GM12872 (cell line): ENCODE results near the gene MCUB.

Experiments used
- CTCF ChIP-seq: IDR thresholded peaks from 3 replicates; pipeline ENCODE4 v1.5.1; 2011; ENCODE audit warnings: low read depth, mild to moderate bottlenecking, low read length, moderate library complexity; ENCODE audit not compliant: insufficient read depth

Gene MCUB

GRCh38 chr4:109571494-109571893 lies 11.4 kb downstream of the MCUB start:
- TF ChIP-seq CTCF, result no peak

DNA sequence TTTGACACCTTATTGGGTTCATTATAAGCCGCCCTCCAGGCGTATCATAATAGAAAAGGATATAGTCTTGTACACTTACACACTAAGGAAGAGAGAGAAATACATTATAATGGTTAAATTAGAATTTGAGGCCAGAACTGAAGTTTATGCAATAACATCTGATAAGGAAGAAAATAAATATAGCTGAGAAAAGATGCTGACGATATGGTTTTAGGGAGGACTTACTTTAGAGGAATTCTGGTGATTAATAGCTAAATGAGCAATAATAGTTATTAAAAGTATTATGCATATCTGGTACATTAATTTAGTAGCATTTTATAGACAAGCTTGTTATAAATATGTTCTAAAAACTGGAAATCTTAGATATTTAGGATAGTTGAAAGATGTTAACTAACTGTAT lies 12.1 kb downstream of the MCUB start:
- no peak for TF ChIP-seq CTCF

DNA sequence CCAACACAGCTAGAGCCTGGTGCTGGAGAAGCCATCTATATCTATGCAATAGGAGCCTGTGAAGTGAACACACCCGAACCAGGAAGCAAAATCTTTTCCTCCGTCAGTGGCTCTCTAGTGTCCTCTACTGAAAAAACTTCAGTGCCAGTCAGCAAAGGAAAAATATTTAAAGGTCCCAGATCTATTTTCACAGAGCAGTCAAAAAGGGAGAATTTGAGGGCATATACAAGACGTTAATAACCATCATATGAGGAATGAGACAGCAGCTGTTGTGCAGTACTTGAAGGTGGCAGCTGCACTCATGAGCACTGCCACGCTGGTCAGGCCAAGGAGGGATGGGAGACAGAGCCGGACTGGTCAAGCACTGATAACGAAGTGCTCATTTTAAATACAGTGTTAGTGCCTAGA lies 14.4 kb downstream of the MCUB start:
- no peak for TF ChIP-seq CTCF

DNA sequence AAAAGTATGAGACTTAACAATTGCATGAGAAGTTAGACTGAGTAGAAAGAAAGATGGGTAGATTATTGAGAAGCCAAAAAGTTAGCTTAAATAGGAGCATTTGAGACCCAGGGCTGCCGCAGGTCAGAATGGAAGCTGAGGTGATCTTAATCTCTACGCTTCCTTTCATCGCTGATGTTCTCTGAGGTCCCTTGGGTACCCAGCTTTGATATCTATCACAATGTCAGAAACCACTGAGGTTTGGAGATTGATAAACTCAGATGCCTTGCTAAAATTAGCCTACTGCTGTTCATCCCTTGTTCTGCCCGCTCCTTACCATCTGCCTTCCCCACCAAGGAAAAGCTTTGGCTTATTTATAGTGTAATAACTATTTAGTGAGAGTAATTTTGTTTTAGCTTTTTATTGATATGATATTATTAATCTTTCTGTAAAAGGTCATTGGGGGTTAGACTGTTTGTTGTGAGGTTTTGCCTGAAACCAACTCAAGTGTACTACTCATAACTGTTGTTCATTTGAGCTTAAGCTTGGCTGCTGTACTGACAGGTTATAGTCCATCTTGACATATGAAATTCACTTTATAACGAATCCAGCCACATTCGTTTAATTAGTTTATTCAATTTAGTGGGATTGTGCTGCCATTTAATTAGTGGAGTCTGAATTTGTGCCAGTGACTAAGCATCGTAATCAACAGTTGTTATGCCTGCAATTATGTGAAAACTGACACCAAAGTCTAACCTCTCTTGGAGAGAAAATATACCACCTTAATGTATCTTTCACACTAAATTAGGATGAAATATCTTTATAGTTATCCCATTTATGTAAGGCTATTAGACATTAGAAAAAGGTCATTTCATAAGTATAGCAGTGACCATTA lies 15.1 kb downstream of the MCUB start:
- no peak for TF ChIP-seq CTCF

- TF ChIP-seq CTCF, result no peak
Observed at GRCh38 chr4:109576462-109576861, 16.4 kb downstream of the MCUB start.

DNA sequence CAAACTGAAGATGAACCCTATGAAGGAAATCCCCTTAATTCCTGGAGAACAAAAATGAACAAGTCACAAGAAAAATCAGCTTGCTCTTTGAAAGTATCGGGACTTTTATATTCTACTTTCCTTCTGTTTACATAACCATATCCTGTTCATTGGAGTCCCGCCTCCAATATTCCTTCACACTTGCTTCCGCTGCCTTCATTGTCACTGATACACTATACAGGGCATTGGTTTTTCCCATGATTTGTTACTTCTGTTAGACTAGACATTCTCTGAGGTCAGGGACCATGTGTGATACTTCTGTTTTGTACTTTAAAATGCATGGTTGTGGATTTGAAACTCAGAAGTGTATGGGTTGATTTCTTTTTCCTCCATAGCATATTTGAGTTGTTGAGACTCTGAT lies 18.8 kb downstream of the MCUB start:
- TF ChIP-seq CTCF, result no peak

DNA sequence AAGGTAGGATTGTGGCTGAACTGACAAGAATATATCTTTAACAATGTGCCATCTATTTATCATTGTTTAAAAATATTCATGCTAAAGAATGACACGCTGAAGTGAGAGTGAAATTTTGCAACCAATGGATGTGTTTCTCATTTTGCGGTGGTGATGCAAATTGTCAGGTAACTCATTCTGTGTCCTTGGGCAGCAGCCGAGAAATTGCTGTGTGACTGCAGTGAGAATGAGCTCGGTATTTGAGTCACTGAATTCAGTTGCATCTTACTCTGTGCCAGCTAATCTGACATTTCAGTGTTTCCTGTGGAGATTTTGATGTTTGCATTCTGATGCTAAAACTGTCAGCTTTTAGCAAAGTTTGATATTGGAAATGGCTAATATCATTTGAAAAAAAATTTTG lies 28.1 kb downstream of the MCUB start:
- TF ChIP-seq CTCF, result no peak
